K562 (cell line): ENCODE measurements around the gene ATP6V0E1. TPM values are rescaled to one million over a fixed set of nuclear protein-coding genes. Genes with fewer than 3 reads are reported as not detected.

Experiments
- FOXK2 ChIP-seq, 2 experiments: fragments of 450-650 bp; IDR thresholded peaks in 1 of 2; conservative IDR thresholded peaks in 1 of 2; 2 replicates each; pipeline ENCODE4 v1.6.1; 2016; ENCODE audit warnings: low read depth in 2 of 2, mild to moderate bottlenecking in 1 of 2
- MCM3 ChIP-seq: fragments of 450-650 bp; IDR thresholded peaks from 2 replicates; pipeline ENCODE4 v1.6.1; 2016
- MGA ChIP-seq: fragments of 450-650 bp; IDR thresholded peaks from 2 replicates; pipeline ENCODE4 v1.6.1; 2016; ENCODE audit warnings: mild to moderate bottlenecking, moderate library complexity
- ZBTB1 ChIP-seq: sonication (generic); formaldehyde crosslinking; IDR thresholded peaks from 2 replicates; pipeline ENCODE4 v1.8.1; 2023; ENCODE audit warnings: missing genetic modification reagents, low read depth, mild to moderate bottlenecking, borderline replicate concordance
- ZNF140 ChIP-seq: fragments of 250-450 bp; sonication (Bioruptor Pico); IDR thresholded peaks from 2 replicates; pipeline ENCODE4 v1.8.0; 2021; ENCODE audit warnings: moderate library complexity, mild to moderate bottlenecking, inconsistent platforms
- ZNF239 ChIP-seq: fragments of 250-450 bp; sonication (Bioruptor Pico); IDR thresholded peaks from 2 replicates; pipeline ENCODE4 v1.4.0; 2020; ENCODE audit warnings: mild to moderate bottlenecking
- ZNF639 ChIP-seq, 2 experiments: fragments of 200-800 bp in 1 of 2; sonication (Bioruptor generic) in 1 of 2; sonication (generic) in 1 of 2; formaldehyde crosslinking in 1 of 2; IDR thresholded peaks in 1 of 2; conservative IDR thresholded peaks in 1 of 2; 2 replicates each; pipeline versions ENCODE4 v1.5.0 to v1.6.1; 2016 to 2020; ENCODE audit warnings: missing compliant biosample characterization in 1 of 2, missing genetic modification characterization in 1 of 2, missing genetic modification reagents in 1 of 2
- polyA plus RNA-seq, 8 experiments: library from polyadenylated mRNA; depleted of rRNA in 4 of 8; stranded (reverse) in 5 of 8; unstranded in 3 of 8; fragments of >200 nt; fragmentation: Nextera tagmentation in 2 of 8; fragmentation: Illumina TruSeq in 1 of 8; extraction: Ambion mirVana in 2 of 8; extraction: Trizol in 1 of 8; gene quantifications; 2 replicates each; pipeline versions ENCODE4 v1.2.1 to v1.2.3, GENCODE V29; 2011 to 2014; ENCODE audit warnings: inconsistent platforms in 1 of 8, missing spikeins in 1 of 8
- total RNA-seq, 7 experiments: library from RNA; depleted of rRNA in 6 of 7; stranded (reverse); fragments of >200 nt in 6 of 7; fragmentation: Illumina TruSeq in 2 of 7; extraction: Trizol in 2 of 7; gene quantifications; 2 replicates each; pipeline versions ENCODE4 v1.2.1 to v1.2.3, GENCODE V29; 2011 to 2021; ENCODE audit warnings: low replicate concordance in 1 of 7

ATP6V0E1 gene
- total and polyA plus RNA-seq, 9 of the 15 experiments (the other 6 are each of a cell fraction or from before 2014, with no cell fraction given) = 63.8 to 395 (median 112) TPM

- TF ChIP-seq ZNF639 (CRISPR knock-in tag; conservative IDR thresholded peaks at IDR 0.05 in 1 of 2, IDR thresholded peaks at IDR 0.05 in 1 of 2) = no peak
- TF ChIP-seq ZBTB1 (CRISPR knock-in tag) = no peak
- TF ChIP-seq ZNF239 (CRISPR knock-in tag) = no peak
- no peak for TF ChIP-seq FOXK2 (conservative IDR thresholded peaks at IDR 0.05 in 1 of 2, IDR thresholded peaks at IDR 0.05 in 1 of 2; ENCODE audit: low read depth in 2 of 2)
- TF ChIP-seq MGA = no peak
- TF ChIP-seq MCM3 = no peak
- TF ChIP-seq ZNF140 (CRISPR knock-in tag) = no peak
Measured at GRCh38 chr5:173053041-173053440, 69.5 kb downstream of the ATP6V0E1 start (continued).
